OCI-LY3 (cell line): Measurements from ENCODE around the gene MICU1.

ENCODE experiments used
- EZH2phosphoT487 ChIP-seq: fragments of 200-600 bp; shearing (Covaris generic); IDR thresholded peaks from 2 replicates; pipeline ENCODE4 v1.6.1; 2018; ENCODE audit warnings: antibody characterized with exemption, mixed run types, low read depth
- TF ChIP-seq, protein P1 (sequence below): fragments of 200-600, 300-600 bp; sonication (generic); IDR thresholded peaks from 2 replicates; pipeline ENCODE4 v1.5.1; 2014; ENCODE audit warnings: antibody characterized with exemption, low read length, low read depth

DNA sequence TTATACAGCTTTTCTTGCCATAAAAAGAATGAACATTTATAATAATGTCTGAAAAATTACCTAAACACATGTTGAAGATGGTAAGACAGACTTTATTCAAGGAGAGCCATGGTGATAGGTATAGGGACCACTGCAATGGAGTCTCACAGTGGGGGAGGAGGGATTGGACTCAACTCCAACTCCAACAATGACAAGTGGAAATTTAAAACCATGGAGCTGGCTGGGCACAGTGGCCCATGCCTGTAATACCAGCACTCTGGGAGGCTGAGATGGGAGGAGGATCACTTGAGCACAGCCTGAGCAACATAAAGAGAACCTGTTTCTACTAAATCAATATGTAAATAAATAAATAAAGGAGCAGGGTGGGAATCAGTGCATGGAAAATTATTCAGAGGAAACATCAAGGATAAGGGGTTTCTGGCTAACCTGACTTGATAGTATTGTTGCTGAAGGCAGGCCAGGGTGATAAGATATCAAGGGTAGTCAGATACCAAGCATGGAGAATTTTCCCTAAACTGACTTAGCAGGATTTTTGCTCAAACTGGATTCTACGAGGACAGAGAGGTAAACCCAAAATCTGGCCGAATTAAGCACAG is 19.5 kb upstream of the MICU1 start:
- TF ChIP-seq, protein P1, sequence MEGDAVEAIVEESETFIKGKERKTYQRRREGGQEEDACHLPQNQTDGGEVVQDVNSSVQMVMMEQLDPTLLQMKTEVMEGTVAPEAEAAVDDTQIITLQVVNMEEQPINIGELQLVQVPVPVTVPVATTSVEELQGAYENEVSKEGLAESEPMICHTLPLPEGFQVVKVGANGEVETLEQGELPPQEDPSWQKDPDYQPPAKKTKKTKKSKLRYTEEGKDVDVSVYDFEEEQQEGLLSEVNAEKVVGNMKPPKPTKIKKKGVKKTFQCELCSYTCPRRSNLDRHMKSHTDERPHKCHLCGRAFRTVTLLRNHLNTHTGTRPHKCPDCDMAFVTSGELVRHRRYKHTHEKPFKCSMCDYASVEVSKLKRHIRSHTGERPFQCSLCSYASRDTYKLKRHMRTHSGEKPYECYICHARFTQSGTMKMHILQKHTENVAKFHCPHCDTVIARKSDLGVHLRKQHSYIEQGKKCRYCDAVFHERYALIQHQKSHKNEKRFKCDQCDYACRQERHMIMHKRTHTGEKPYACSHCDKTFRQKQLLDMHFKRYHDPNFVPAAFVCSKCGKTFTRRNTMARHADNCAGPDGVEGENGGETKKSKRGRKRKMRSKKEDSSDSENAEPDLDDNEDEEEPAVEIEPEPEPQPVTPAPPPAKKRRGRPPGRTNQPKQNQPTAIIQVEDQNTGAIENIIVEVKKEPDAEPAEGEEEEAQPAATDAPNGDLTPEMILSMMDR = no peak
- no peak for TF ChIP-seq EZH2phosphoT487
